Lung (tissue), 12 donors: Measurements from ENCODE around the gene TEX48. TPM values are rescaled to one million over a fixed set of nuclear protein-coding genes. Genes with fewer than 3 reads are reported as not detected.

Source experiments
- ATAC-seq: fragments of 200-7000 bp; cut with Tn5 transposase; one replicate; pipeline ENCODE4 v1.9.1; 2020; ENCODE audit warnings: moderate number of reproducible peaks; ENCODE audit not compliant: insufficient read depth, low FRiP score
- DNase-seq, 3 donors: peaks; one replicate each; pipeline ENCODE4 v3.0.0-alpha.2; 2013 to 2017
- H3K27ac ChIP-seq, 2 donors: one replicate each; pipeline ENCODE4 v1.5.1; 2013; ENCODE audit warnings: mild to moderate bottlenecking in 2 of 2, moderate library complexity in 2 of 2, control low read depth in 1 of 2, inconsistent platforms in 1 of 2, low read depth in 1 of 2, low read length in 1 of 2
- H3K27me3 ChIP-seq, 3 donors: one replicate each; pipeline ENCODE4 v1.5.1; 2013; ENCODE audit warnings: low read length in 2 of 3; ENCODE audit not compliant: control insufficient read depth in 3 of 3, insufficient read depth in 3 of 3
- H3K36me3 ChIP-seq, 4 donors: one replicate each; pipeline ENCODE4 v1.5.1; 2013; ENCODE audit warnings: low read length in 4 of 4, mild to moderate bottlenecking in 1 of 4, moderate library complexity in 1 of 4; ENCODE audit not compliant: control insufficient read depth in 4 of 4, insufficient read depth in 4 of 4
- H3K4me1 ChIP-seq, 5 donors: one replicate each; pipeline ENCODE4 v1.5.1; 2013; ENCODE audit warnings: low read length in 5 of 5, mild to moderate bottlenecking in 2 of 5, moderate library complexity in 1 of 5; ENCODE audit not compliant: control insufficient read depth in 5 of 5, insufficient read depth in 5 of 5
- H3K4me3 ChIP-seq: one replicate; pipeline ENCODE4 v1.5.1; 2013; ENCODE audit warnings: mild to moderate bottlenecking, control low read depth, moderate library complexity
- H3K9ac ChIP-seq, 2 donors: one replicate each; pipeline ENCODE4 v1.5.1; 2013; ENCODE audit warnings: low read length in 2 of 2, control low read depth in 1 of 2; ENCODE audit not compliant: insufficient read depth in 1 of 2
- H3K9me3 ChIP-seq, 4 donors: one replicate each; pipeline ENCODE4 v1.5.1; 2013; ENCODE audit warnings: low read length in 3 of 4, mild to moderate bottlenecking in 1 of 4, moderate library complexity in 1 of 4; ENCODE audit not compliant: control insufficient read depth in 4 of 4, insufficient read depth in 3 of 4
- WGBS, 2 donors: extraction: QIAGEN DNeasy Blood & Tissue Kit; methylation state at CpG; one replicate each; pipeline ENCODE4 v1.1.7; 2013; 5-methylcytosine and 5-hydroxymethylcytosine counted together
- polyA plus RNA-seq, 2 donors: library from polyadenylated mRNA; stranded (reverse); fragments of 200-250 nt; gene quantifications; one replicate each; pipeline ENCODE4 v1.2.1, GENCODE V29; 2013
- total RNA-seq, 2 donors: library from RNA; depleted of rRNA in 1 of 2; stranded (reverse); fragments of >200 nt in 1 of 2; gene quantifications; one replicate each; pipeline ENCODE4 v1.2.1, GENCODE V29; 2014 to 2021
- TF ChIP-seq, protein P1 (sequence below): IDR thresholded peaks from 2 replicates; pipeline ENCODE4 v1.5.1; 2012; ENCODE audit warnings: mild to moderate bottlenecking; ENCODE audit errors: control extremely low read depth, extremely low read depth
- donor health status: control.
- donor health status: control.
- donor health status: Bipolar disorder and iron deficiency.
- donor health status: healthy.
- donor health status: DM: yes; HTN: yes; CAD: no.

The TEX48 gene
- total and polyA plus RNA-seq, 4 donors: not detected

DNA sequence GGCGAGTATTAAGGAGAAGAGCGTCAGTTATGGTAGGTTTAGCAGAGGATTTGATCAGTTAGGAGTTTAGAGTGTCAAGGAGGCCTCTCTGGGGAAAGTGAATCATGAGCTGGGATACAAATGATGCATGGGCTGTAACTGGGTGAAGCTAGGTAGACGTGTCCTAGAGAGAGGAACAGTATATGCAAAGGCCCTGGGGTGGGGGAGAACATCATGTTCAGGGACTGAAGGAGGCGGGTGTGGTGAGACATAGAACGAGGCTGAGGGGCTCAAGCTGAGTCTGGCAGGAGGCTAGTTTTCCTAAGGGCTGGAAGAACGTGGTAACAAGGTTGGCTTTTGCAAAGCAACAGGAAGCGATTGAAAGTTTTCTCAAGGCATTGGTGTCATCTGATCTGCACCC, 60.4 kb downstream of the TEX48 start:
- Histone ChIP-seq H3K4me1 (peaks cover 0 to 10% (median 0%) of the 10 kb centered on the region in 5 donors), H3K27me3 (no peaks in the 10 kb centered on the region), H3K27ac (no peak overlapping the region), H3K9me3 (peaks cover 0 to 2% (median 0%) of the 10 kb centered on the region in 4 donors), H3K4me3 (no peak overlapping the region), H3K36me3 (peaks cover 0 to 25% (median 13%) of the 10 kb centered on the region in 4 donors), H3K9ac (no peak overlapping the region)
- TF ChIP-seq, protein P1, sequence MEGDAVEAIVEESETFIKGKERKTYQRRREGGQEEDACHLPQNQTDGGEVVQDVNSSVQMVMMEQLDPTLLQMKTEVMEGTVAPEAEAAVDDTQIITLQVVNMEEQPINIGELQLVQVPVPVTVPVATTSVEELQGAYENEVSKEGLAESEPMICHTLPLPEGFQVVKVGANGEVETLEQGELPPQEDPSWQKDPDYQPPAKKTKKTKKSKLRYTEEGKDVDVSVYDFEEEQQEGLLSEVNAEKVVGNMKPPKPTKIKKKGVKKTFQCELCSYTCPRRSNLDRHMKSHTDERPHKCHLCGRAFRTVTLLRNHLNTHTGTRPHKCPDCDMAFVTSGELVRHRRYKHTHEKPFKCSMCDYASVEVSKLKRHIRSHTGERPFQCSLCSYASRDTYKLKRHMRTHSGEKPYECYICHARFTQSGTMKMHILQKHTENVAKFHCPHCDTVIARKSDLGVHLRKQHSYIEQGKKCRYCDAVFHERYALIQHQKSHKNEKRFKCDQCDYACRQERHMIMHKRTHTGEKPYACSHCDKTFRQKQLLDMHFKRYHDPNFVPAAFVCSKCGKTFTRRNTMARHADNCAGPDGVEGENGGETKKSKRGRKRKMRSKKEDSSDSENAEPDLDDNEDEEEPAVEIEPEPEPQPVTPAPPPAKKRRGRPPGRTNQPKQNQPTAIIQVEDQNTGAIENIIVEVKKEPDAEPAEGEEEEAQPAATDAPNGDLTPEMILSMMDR: no peak
- DNase-seq (no peak), ATAC-seq (no peak)
- 87 to 89% methylated on average over 7 of the region's 7 CpGs for WGBS, 2 donors

DNA sequence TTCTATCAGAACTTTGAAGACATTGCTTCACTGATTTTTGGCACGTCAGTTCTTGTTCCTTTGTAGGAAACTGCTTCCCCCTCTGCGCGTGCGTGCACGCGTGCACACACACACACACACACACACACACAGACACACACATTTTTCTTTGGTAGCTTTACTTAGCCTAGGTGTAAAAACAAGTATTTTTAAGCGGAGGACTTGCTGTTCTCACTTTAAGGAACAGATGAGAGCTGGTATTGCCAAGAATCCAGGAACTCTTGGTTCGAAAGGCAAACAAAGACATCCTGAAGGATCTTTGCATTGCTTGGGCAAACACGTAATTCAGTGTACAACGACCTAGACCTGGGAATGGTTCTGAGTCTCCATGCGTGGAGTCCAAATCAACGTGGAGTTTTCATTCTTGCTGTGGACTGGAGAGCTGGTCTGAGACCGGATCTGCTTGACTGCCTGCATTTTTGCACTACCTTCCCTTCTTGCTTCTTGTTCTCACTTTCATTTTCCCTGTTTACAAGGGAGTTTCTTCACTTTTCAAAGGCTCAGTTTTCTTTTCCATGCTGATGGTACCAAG, 62.7 kb downstream of the TEX48 start:
- no peaks in the 10 kb centered on the region for H3K9me3 ChIP-seq
- no peak overlapping the region for H3K4me3 ChIP-seq
- peaks cover 0 to 10% (median 0%) of the 10 kb centered on the region in 5 donors for H3K4me1 ChIP-seq
- ATAC-seq: peak; percentile 5
- peak overlapping the region in 1 of 2 donors; percentile 24 for H3K9ac ChIP-seq
- peak; percentile 56 to 73 (median 60) for DNase-seq
- peak overlapping the region in 1 of 2 donors; percentile 86 for H3K27ac ChIP-seq
- H3K27me3 ChIP-seq: no peaks in the 10 kb centered on the region
- WGBS, 2 donors: 18 to 24% methylated on average over 13 of the region's 13 CpGs
- TF ChIP-seq, protein P1: no peak
- peaks cover 0 to 22% (median 8%) of the 10 kb centered on the region in 4 donors for H3K36me3 ChIP-seq

DNA sequence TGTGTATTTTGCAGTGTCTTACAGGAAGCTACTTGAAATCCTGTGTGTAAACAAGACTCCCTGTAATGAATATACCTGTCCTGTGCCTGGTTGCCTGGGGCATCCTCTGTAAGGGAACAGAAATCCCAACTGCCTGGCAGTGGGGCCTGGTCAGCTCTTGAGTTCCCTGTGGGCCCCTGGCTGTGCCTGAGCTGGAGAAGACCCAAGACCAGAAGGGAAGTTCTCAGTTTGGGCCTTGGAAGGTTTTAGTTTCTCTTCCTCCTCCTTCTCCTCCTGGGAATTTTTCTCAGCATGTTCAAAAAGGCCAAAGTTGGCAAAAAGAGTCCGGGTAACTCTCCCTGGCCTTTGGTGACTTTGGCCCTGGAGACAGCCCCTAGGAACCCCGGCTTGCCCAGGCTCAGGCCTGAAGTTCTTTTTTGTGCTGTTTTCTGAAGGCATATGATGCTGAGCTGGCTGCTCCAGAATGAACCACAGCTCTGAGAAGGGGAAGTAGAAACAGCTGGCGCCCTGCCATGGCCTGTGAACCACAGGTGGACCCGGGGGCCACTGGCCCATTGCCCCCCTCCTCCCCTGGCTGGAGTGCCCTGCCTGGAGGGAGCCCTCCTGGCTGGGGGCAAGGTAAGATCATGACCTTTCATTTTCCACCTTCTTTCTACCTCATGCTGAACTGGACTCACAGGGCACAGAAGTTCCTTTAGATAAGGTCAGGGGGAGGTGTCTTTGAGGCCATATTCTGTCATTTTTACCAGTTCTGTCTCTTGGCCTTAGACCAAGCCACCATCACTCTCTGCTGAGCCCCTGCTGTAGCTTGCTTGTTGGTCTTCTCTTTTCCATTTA, 65.1 kb downstream of the TEX48 start:
- H3K9ac ChIP-seq: no peak overlapping the region
- H3K4me1 ChIP-seq: peaks cover 0 to 18% (median 8%) of the 10 kb centered on the region in 5 donors
- peak; percentile 32 for ATAC-seq
- H3K9me3 ChIP-seq: no peaks in the 10 kb centered on the region
- H3K36me3 ChIP-seq: peaks cover 0 to 15% (median 7%) of the 10 kb centered on the region in 4 donors
- DNase-seq: no peak
- TF ChIP-seq, protein P1: no peak
- WGBS, 2 donors: 17 to 46% methylated on average over 4 of the region's 4 CpGs
- H3K4me3 ChIP-seq: no peak overlapping the region
- peak overlapping the region in 1 of 2 donors; percentile 68 for H3K27ac ChIP-seq
- no peaks in the 10 kb centered on the region for H3K27me3 ChIP-seq

Other genes starting within 250 kb of the TEX48 start
- 10 to 100 TPM in 1 of 2 donors, 1 to 10 TPM in 1; 6.6 to 11.7 TPM for gene WHRN, start 176.7 kb downstream of the TEX48 start, total RNA-seq
- gene WHRN, start 176.7 kb downstream of the TEX48 start, polyA plus RNA-seq: 1 to 10 TPM; 3.1 to 4.5 TPM
- 100 to 1,000 TPM; 102 to 187 TPM for gene ATP6V1G1, start 94.4 kb downstream of the TEX48 start, total RNA-seq
- 100 to 1,000 TPM; 150 to 213 TPM for gene ATP6V1G1, start 94.4 kb downstream of the TEX48 start, polyA plus RNA-seq
- 10 to 100 TPM; 12.3 to 21.9 TPM for gene TMEM268, start 70.9 kb downstream of the TEX48 start, total RNA-seq
- 10 to 100 TPM in 1 of 2 donors, 1 to 10 TPM in 1; 6.8 to 10.1 TPM for gene TMEM268, start 70.9 kb downstream of the TEX48 start, polyA plus RNA-seq
- not detected for gene TEX53, start 24.4 kb downstream of the TEX48 start, total RNA-seq
- gene TEX53, start 24.4 kb downstream of the TEX48 start, polyA plus RNA-seq: not detected
- 10 to 100 TPM in 1 of 2 donors, 1 to 10 TPM in 1; 5.6 to 24.5 TPM for gene TNFSF15, start 123.8 kb upstream of the TEX48 start, total RNA-seq
- 1 to 10 TPM; 2.0 to 2.7 TPM for gene TNFSF15, start 123.8 kb upstream of the TEX48 start, polyA plus RNA-seq
- gene TNFSF8, start 248.4 kb upstream of the TEX48 start, total RNA-seq: 1 to 10 TPM; 1.9 to 8.7 TPM
- 1 to 10 TPM in 1 of 2 donors, under 1 TPM in 1; 0.61 to 7.7 TPM for gene TNFSF8, start 248.4 kb upstream of the TEX48 start, polyA plus RNA-seq